Tibial nerve (tissue), 4 donors: Measurements from ENCODE around the gene SCT. TPM values are rescaled to one million over a fixed set of nuclear protein-coding genes. Genes with fewer than 3 reads are reported as not detected.

ENCODE experiments used
- DNase-seq, 2 donors: peaks; one replicate each; pipeline ENCODE4 v3.0.0-alpha.2; 2019; ENCODE audit warnings: low spot score in 2 of 2
- H3K27ac ChIP-seq, 4 donors: fragments of 200-600 bp; sonication (generic) in 3 of 4; one replicate each; pipeline ENCODE4 v1.5.1; 2017 to 2019; ENCODE audit warnings: mild to moderate bottlenecking in 1 of 4
- H3K27me3 ChIP-seq, 2 donors: fragments of 200-600 bp; sonication (generic) in 1 of 2; one replicate each; pipeline versions ENCODE4 v1.5.1 to v1.6.0; 2017 to 2019
- H3K36me3 ChIP-seq, 3 donors: fragments of 200-600 bp; sonication (generic); one replicate each; pipeline ENCODE4 v1.5.1; 2018 to 2019
- H3K4me1 ChIP-seq, 4 donors: fragments of 200-600 bp; sonication (generic) in 3 of 4; one replicate each; pipeline ENCODE4 v1.5.1; 2017 to 2019
- H3K4me3 ChIP-seq, 4 donors: fragments of 200-600 bp; sonication (generic) in 3 of 4; one replicate each; pipeline ENCODE4 v1.5.1; 2017 to 2019; ENCODE audit warnings: mild to moderate bottlenecking in 1 of 4, moderate library complexity in 1 of 4
- H3K9me3 ChIP-seq, 4 donors: fragments of 200-600 bp; sonication (generic) in 3 of 4; one replicate each; pipeline ENCODE4 v1.5.1; 2017 to 2019
- CTCF ChIP-seq, 5 experiments: fragments of 200-600 bp in 3 of 5; fragments of 450-650 bp in 2 of 5; sonication (generic) in 3 of 5; IDR thresholded peaks; one replicate each; pipeline ENCODE4 v1.5.1; 2016 to 2019; ENCODE audit warnings: antibody characterized with exemption in 5 of 5, mild to moderate bottlenecking in 3 of 5, moderate library complexity in 2 of 5
- EP300 ChIP-seq, 2 donors: sonication (generic); formaldehyde crosslinking; IDR thresholded peaks; one replicate each; pipeline ENCODE4 v1.6.1; 2017; ENCODE audit warnings: antibody characterized with exemption in 2 of 2, mild to moderate bottlenecking in 1 of 2
- POLR2A ChIP-seq, 2 donors: fragments of 450-650 bp; IDR thresholded peaks; one replicate each; pipeline ENCODE4 v1.6.1; 2017; ENCODE audit warnings: antibody characterized with exemption in 2 of 2, mild to moderate bottlenecking in 2 of 2, moderate library complexity in 2 of 2
- WGBS, 2 donors: methylation state at CpG; one replicate each; pipeline ENCODE4 v1.1.5; 2018; 5-methylcytosine and 5-hydroxymethylcytosine counted together
- total RNA-seq, 4 donors: library from RNA; depleted of rRNA; stranded (reverse); fragments of >200 nt; gene quantifications; one replicate each; pipeline ENCODE4 v1.1.0, GENCODE V29; 2016

SCT gene
- total RNA-seq, 4 donors from 2014 or later: not detected

GRCh38 chr11:643366-643765 is 16.4 kb upstream of the SCT start:
- peaks cover 0 to 13% of the 10 kb centered on the region in 2 donors for H3K27me3 ChIP-seq
- DNase-seq: no peak
- H3K36me3 ChIP-seq: peaks cover 0 to 73% (median 4%) of the 10 kb centered on the region in 3 donors
- TF ChIP-seq POLR2A (IDR thresholded peaks at IDR 0.05) (no peak), CTCF (IDR thresholded peaks at IDR 0.05) (no peak), EP300 (IDR thresholded peaks at IDR 0.05) (no peak)
- WGBS, 2 donors: 92% methylated on average over 6 to 9 of the region's 9 CpGs
- no peaks in the 10 kb centered on the region for H3K9me3 ChIP-seq
- no peak overlapping the region for H3K4me3 ChIP-seq
- H3K4me1 ChIP-seq: peaks cover 0 to 21% (median 7%) of the 10 kb centered on the region in 4 donors
- no peak overlapping the region for H3K27ac ChIP-seq

GRCh38 chr11:641806-642370 is 14.9 kb upstream of the SCT start:
- Histone ChIP-seq H3K9me3 (no peaks in the 10 kb centered on the region), H3K4me1 (peaks cover 0 to 36% (median 17%) of the 10 kb centered on the region in 4 donors), H3K27me3 (peaks cover 0 to 25% of the 10 kb centered on the region in 2 donors), H3K27ac (no peak overlapping the region), H3K4me3 (no peak overlapping the region), H3K36me3 (peaks cover 0 to 62% (median 4%) of the 10 kb centered on the region in 3 donors)
- WGBS, 2 donors: 86 to 88% methylated on average over 19 of the region's 19 CpGs
- TF ChIP-seq CTCF (IDR thresholded peaks at IDR 0.05) (no peak), EP300 (IDR thresholded peaks at IDR 0.05) (no peak), POLR2A (IDR thresholded peaks at IDR 0.05) (no peak)
- no peak for DNase-seq

GRCh38 chr11:640021-640706 is 13.2 kb upstream of the SCT start:
- no peak overlapping the region for H3K27ac ChIP-seq
- H3K27me3 ChIP-seq: peaks cover 0 to 36% of the 10 kb centered on the region in 2 donors
- no peak overlapping the region for H3K4me3 ChIP-seq
- no peak for TF ChIP-seq POLR2A (IDR thresholded peaks at IDR 0.05)
- TF ChIP-seq EP300 (IDR thresholded peaks at IDR 0.05): no peak
- TF ChIP-seq CTCF (IDR thresholded peaks at IDR 0.05): no peak
- peaks cover 0 to 48% (median 4%) of the 10 kb centered on the region in 3 donors for H3K36me3 ChIP-seq
- H3K4me1 ChIP-seq: peaks cover 0 to 44% (median 20%) of the 10 kb centered on the region in 4 donors
- no peak for DNase-seq
- no peaks in the 10 kb centered on the region for H3K9me3 ChIP-seq
- WGBS, 2 donors: 25 to 60% methylated on average over 10 to 31 of the region's 69 CpGs

- no peak for TF ChIP-seq EP300 (IDR thresholded peaks at IDR 0.05)
- no peak for TF ChIP-seq POLR2A (IDR thresholded peaks at IDR 0.05)
- no peak for TF ChIP-seq CTCF (IDR thresholded peaks at IDR 0.05)
- 6 to 29% methylated on average over 8 to 15 of the region's 80 CpGs for WGBS, 2 donors
- peaks cover 0 to 44% (median 20%) of the 10 kb centered on the region in 4 donors for H3K4me1 ChIP-seq
- H3K27me3 ChIP-seq: peaks cover 0 to 36% of the 10 kb centered on the region in 2 donors
- peak overlapping the region in 1 of 4 donors; percentile 15 for H3K27ac ChIP-seq
- H3K36me3 ChIP-seq: peaks cover 0 to 43% (median 4%) of the 10 kb centered on the region in 3 donors
- no peak for DNase-seq
- peak overlapping the region in 1 of 4 donors; percentile 19 for H3K4me3 ChIP-seq
- H3K9me3 ChIP-seq: no peaks in the 10 kb centered on the region
Observed at GRCh38 chr11:639332-639955, 12.5 kb upstream of the SCT start.
